ENCODE results near the gene IMMT. TPM values are rescaled to one million over a fixed set of nuclear protein-coding genes. Genes with fewer than 3 reads are reported as not detected.
A peak's percentile ranks its signal among the peaks of the same experiment; 100 is the strongest.

The IMMT gene
- total RNA-seq, 2 donors from 2014 or later: 96.8 to 99.9 TPM

- Histone ChIP-seq H3K4me1 (ENCODE audit: control insufficient read depth, insufficient read depth, low read length) (peaks cover 4% of the 10 kb centered on the region), H3K9ac (ENCODE audit: extremely low read depth, low read length, poor library complexity, severe bottlenecking) (no peak overlapping the region), H3K36me3 (ENCODE audit: control insufficient read depth, insufficient read depth, low read length) (peaks cover 93% of the 10 kb centered on the region), H3K4me3 (ENCODE audit: low read length) (no peak overlapping the region), H3K27ac (ENCODE audit: low read depth, low read length) (no peak overlapping the region), H3K9me3 (ENCODE audit: control insufficient read depth, low read length) (no peaks in the 10 kb centered on the region), H3K27me3 (ENCODE audit: control insufficient read depth, insufficient read depth, low read length, poor library complexity, severe bottlenecking) (no peaks in the 10 kb centered on the region)
- Mint-ChIP-seq H3K4me3 (no peak overlapping the region), H3K27ac (peak overlapping the region; percentile 23), H3K36me3 (ENCODE audit: low read depth) (peaks cover 78% of the 10 kb centered on the region), H3K27me3 (ENCODE audit: insufficient read depth) (no peaks in the 10 kb centered on the region), H3K9me3 (no peaks in the 10 kb centered on the region), H3K4me1 (no peaks in the 10 kb centered on the region)
- no peak for TF ChIP-seq CTCF (conservative IDR thresholded peaks at IDR 0.05)
- DNase-seq: no peak
- 92 to 96% methylated on average over 3 to 4 of the region's 4 CpGs for WGBS, 2 experiments (ENCODE audit: insufficient coverage in 1 of 2, insufficient read length in 1 of 2)
Measured at GRCh38 chr2:86140969-86141392, 54.3 kb downstream of the IMMT start.

GRCh38 chr2:86139981-86140380, 55.3 kb downstream of the IMMT start:
- DNase-seq: no peak
- no peaks in the 10 kb centered on the region for H3K9me3 Mint-ChIP-seq
- peaks cover 4% of the 10 kb centered on the region for H3K4me1 ChIP-seq (ENCODE audit: control insufficient read depth, insufficient read depth, low read length)
- no peaks in the 10 kb centered on the region for H3K4me1 Mint-ChIP-seq
- H3K9ac ChIP-seq (ENCODE audit: extremely low read depth, low read length, poor library complexity, severe bottlenecking): no peak overlapping the region
- H3K36me3 Mint-ChIP-seq (ENCODE audit: low read depth): peaks cover 84% of the 10 kb centered on the region
- no peaks in the 10 kb centered on the region for H3K27me3 ChIP-seq (ENCODE audit: control insufficient read depth, insufficient read depth, low read length, poor library complexity, severe bottlenecking)
- no peaks in the 10 kb centered on the region for H3K9me3 ChIP-seq (ENCODE audit: control insufficient read depth, low read length)
- TF ChIP-seq CTCF (conservative IDR thresholded peaks at IDR 0.05): no peak
- no peak overlapping the region for H3K4me3 Mint-ChIP-seq
- no peaks in the 10 kb centered on the region for H3K27me3 Mint-ChIP-seq (ENCODE audit: insufficient read depth)
- no peak overlapping the region for H3K4me3 ChIP-seq (ENCODE audit: low read length)
- H3K27ac ChIP-seq (ENCODE audit: low read depth, low read length): no peak overlapping the region
- peaks cover 93% of the 10 kb centered on the region for H3K36me3 ChIP-seq (ENCODE audit: control insufficient read depth, insufficient read depth, low read length)
- no peak overlapping the region for H3K27ac Mint-ChIP-seq
- 91 to 100% methylated on average over 3 to 4 of the region's 4 CpGs for WGBS, 2 experiments (ENCODE audit: insufficient coverage in 1 of 2, insufficient read length in 1 of 2)

GRCh38 chr2:86138736-86139625, 56.3 kb downstream of the IMMT start:
- H3K36me3 Mint-ChIP-seq (ENCODE audit: low read depth): peaks cover 85% of the 10 kb centered on the region
- DNase-seq: no peak
- peaks cover 4% of the 10 kb centered on the region for H3K4me1 ChIP-seq (ENCODE audit: control insufficient read depth, insufficient read depth, low read length)
- no peak overlapping the region for H3K9ac ChIP-seq (ENCODE audit: extremely low read depth, low read length, poor library complexity, severe bottlenecking)
- H3K27ac ChIP-seq (ENCODE audit: low read depth, low read length): no peak overlapping the region
- H3K9me3 Mint-ChIP-seq: no peaks in the 10 kb centered on the region
- no peak for TF ChIP-seq CTCF (conservative IDR thresholded peaks at IDR 0.05)
- H3K4me3 Mint-ChIP-seq: no peak overlapping the region
- H3K9me3 ChIP-seq (ENCODE audit: control insufficient read depth, low read length): no peaks in the 10 kb centered on the region
- H3K36me3 ChIP-seq (ENCODE audit: control insufficient read depth, insufficient read depth, low read length): peaks cover 93% of the 10 kb centered on the region
- no peaks in the 10 kb centered on the region for H3K27me3 ChIP-seq (ENCODE audit: control insufficient read depth, insufficient read depth, low read length, poor library complexity, severe bottlenecking)
- no peaks in the 10 kb centered on the region for H3K4me1 Mint-ChIP-seq
- 93 to 97% methylated on average over 6 to 7 of the region's 7 CpGs for WGBS, 2 experiments (ENCODE audit: insufficient coverage in 1 of 2, insufficient read length in 1 of 2)
- H3K4me3 ChIP-seq (ENCODE audit: low read length): no peak overlapping the region
- no peak overlapping the region for H3K27ac Mint-ChIP-seq
- no peaks in the 10 kb centered on the region for H3K27me3 Mint-ChIP-seq (ENCODE audit: insufficient read depth)
